ENCODE results near the gene MBD5. TPM values are rescaled to one million over a fixed set of nuclear protein-coding genes. Genes with fewer than 3 reads are reported as not detected.

MBD5 gene
- total RNA-seq, 1 donor from 2014 or later = 8.3 TPM

- H3K4me3 ChIP-seq = peak overlapping the region; percentile 43 to 48
- no peaks in the 10 kb centered on the region for H3K9me3 ChIP-seq
- intact Hi-C loops (cut with DNase I) = no loop called here
- no peak overlapping the region for H3K27ac ChIP-seq
- H3K4me1 ChIP-seq = no peaks in the 10 kb centered on the region
- H3K36me3 ChIP-seq = no peaks in the 10 kb centered on the region
- TF ChIP-seq CTCF (IDR thresholded peaks at IDR 0.05) = no peak
- DNase-seq (ENCODE audit: low spot score in 2 of 2) = no peak
- no peaks in the 10 kb centered on the region for H3K27me3 ChIP-seq
Observed at GRCh38 chr2:148552675-148553331, 531.9 kb downstream of the MBD5 start.

- Histone ChIP-seq H3K27ac (no peak overlapping the region), H3K4me1 (no peaks in the 10 kb centered on the region), H3K4me3 (peak overlapping the region; percentile 43 to 48), H3K9me3 (no peaks in the 10 kb centered on the region), H3K27me3 (no peaks in the 10 kb centered on the region), H3K36me3 (no peaks in the 10 kb centered on the region)
- intact Hi-C loops (cut with DNase I) = no loop called here
- no peak for DNase-seq (ENCODE audit: low spot score in 2 of 2)
- TF ChIP-seq CTCF (IDR thresholded peaks at IDR 0.05) = no peak
Observed at GRCh38 chr2:148553332-148553887, 532.5 kb downstream of the MBD5 start.

- intact Hi-C loops (cut with DNase I) = no loop called here
Observed at GRCh38 chr2:148554459-148555247, 533.8 kb downstream of the MBD5 start.

GRCh38 chr2:148555622-148556294 lies 534.9 kb downstream of the MBD5 start:
- no peaks in the 10 kb centered on the region for H3K4me1 ChIP-seq
- H3K4me3 ChIP-seq = no peak overlapping the region
- H3K27ac ChIP-seq = no peak overlapping the region
- DNase-seq (ENCODE audit: low spot score in 2 of 2) = no peak
- no peaks in the 10 kb centered on the region for H3K36me3 ChIP-seq
- H3K27me3 ChIP-seq = no peaks in the 10 kb centered on the region
- H3K9me3 ChIP-seq = no peaks in the 10 kb centered on the region
- intact Hi-C loops (cut with DNase I) = no loop called here
- no peak for TF ChIP-seq CTCF (IDR thresholded peaks at IDR 0.05)

More at GRCh38 chr2:148554459-148555247, 533.8 kb downstream of the MBD5 start:
- Histone ChIP-seq H3K36me3 (no peaks in the 10 kb centered on the region), H3K4me3 (no peak overlapping the region), H3K27me3 (no peaks in the 10 kb centered on the region), H3K27ac (no peak overlapping the region), H3K9me3 (no peaks in the 10 kb centered on the region), H3K4me1 (no peaks in the 10 kb centered on the region)
- no peak for DNase-seq (ENCODE audit: low spot score in 2 of 2)
- no peak for TF ChIP-seq CTCF (IDR thresholded peaks at IDR 0.05)

GRCh38 chr2:148557844-148558436 lies 537.0 kb downstream of the MBD5 start:
- intact Hi-C loops (cut with DNase I) = no loop called here
- H3K36me3 ChIP-seq = no peaks in the 10 kb centered on the region
- no peak overlapping the region for H3K4me3 ChIP-seq
- H3K27ac ChIP-seq = no peak overlapping the region
- DNase-seq (ENCODE audit: low spot score in 2 of 2) = no peak
- H3K9me3 ChIP-seq = no peaks in the 10 kb centered on the region
- H3K27me3 ChIP-seq = no peaks in the 10 kb centered on the region
- TF ChIP-seq CTCF (IDR thresholded peaks at IDR 0.05) = no peak
- no peaks in the 10 kb centered on the region for H3K4me1 ChIP-seq

Data from ascending aorta (tissue), 2 donors.